Right lobe of liver (tissue), 4 donors: ENCODE measurements around the gene BABAM1.

Experiments used
- CTCF ChIP-seq, 4 donors: fragments of 200-600 bp in 3 of 4; fragments of 450-650 bp in 1 of 4; IDR thresholded peaks; one replicate each; pipeline versions ENCODE4 v1.5.1 to v1.8.0; 2016 to 2022; ENCODE audit warnings: antibody characterized with exemption in 4 of 4, mild to moderate bottlenecking in 2 of 4
- POLR2A ChIP-seq: fragments of 450-650 bp; IDR thresholded peaks from one replicate; pipeline ENCODE4 v1.6.1; 2017; ENCODE audit warnings: antibody characterized with exemption, mild to moderate bottlenecking
- donor health status: DM: no; HTN: no; CAD: no.
- donor health status: DM: no; HTN: no; CAD: no.
- donor health status: DM: no; HTN: yes; CAD: no.

- TF ChIP-seq CTCF (IDR thresholded peaks at IDR 0.05), result no peak
- TF ChIP-seq POLR2A, result no peak
Observed at GRCh38 chr19:17302391-17303166, 35.3 kb downstream of the BABAM1 start.
